Left renal pelvis (tissue), 4 donors: ENCODE data around the gene DAP3. TPM values are rescaled to one million over a fixed set of nuclear protein-coding genes. Genes with fewer than 3 reads are reported as not detected.
"Not testable (repeated sequence)": the region's sequence is repeated elsewhere in the genome, so short reads cannot be mapped to it uniquely, and the experiment has no call there.

Experiments
- DNase-seq, 4 donors: peaks; one replicate each; pipeline ENCODE4 v3.0.0-alpha.2; 2013; ENCODE audit warnings: low read depth in 4 of 4, low spot score in 3 of 4
- polyA plus RNA-seq, 4 donors: library from polyadenylated mRNA; unstranded; fragments of 120-200 nt; gene quantifications; one replicate each; pipeline ENCODE4 v1.2.1, GENCODE V29; 2013; ENCODE audit not compliant: insufficient read length in 4 of 4

The DAP3 gene
- polyA plus RNA-seq, 4 donors: 92.2 to 132 (median 123) TPM

DNA sequence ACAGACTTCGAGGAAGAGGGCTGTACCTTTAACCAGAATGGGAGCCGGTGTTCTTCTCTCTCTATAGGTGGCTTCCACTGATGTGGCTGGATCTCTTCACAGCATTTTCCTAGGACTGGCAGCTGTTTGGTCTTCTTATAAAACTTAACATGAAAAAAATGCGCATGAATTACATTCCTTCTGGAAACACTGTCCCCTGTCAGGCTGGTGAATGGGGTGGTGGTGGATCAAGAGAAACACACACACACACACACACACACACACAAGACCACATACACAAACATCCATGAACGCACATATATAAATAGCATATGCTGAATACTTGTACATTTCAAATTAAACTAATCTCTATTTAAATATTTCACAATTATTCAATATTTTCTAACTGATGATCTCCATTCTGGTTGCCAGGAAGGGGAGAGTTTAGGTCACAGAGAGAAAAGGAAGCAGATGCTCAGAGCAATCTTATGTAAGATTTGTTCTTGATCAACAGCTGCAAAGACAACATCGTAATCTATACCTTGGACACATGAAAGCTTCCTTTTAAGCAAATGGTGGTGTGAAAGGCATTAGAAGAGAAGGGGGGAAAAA lies 78.6 kb downstream of the DAP3 start:
- not testable (repeated sequence) for DNase-seq

- no peak for DNase-seq
Observed at GRCh38 chr1:155769257-155769656, 80.4 kb downstream of the DAP3 start.

GRCh38 chr1:155773221-155773620 lies 84.3 kb downstream of the DAP3 start:
- DNase-seq: no peak

DNA sequence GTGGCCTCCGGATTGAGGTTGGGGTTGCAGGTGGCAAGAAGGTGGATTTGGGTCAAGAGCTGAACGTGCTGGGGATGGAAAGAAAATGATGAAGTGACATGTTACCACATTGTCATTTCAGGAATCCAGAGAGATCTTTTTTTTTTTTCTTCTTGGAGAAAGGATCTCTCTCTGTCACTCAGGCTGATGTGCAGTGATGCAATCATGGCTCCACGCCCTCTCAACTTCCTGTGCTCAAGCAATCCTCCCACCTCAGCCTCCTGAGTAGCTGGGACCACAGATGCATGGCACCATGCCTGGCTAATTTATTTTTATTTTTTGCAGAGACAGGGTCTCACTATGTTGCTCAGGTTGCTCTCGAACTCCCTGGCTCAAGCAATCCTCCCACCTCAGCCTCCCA lies 87.5 kb downstream of the DAP3 start:
- DNase-seq: no peak

- no peak for DNase-seq
Observed at GRCh38 chr1:155777582-155777981, 88.7 kb downstream of the DAP3 start.

Other genes with a start within 250 kb of the DAP3 start
- 10 to 100 TPM; 38.3 to 45.5 (median 42.3) TPM for gene ASH1L, start 126.3 kb upstream of the DAP3 start, polyA plus RNA-seq
- gene MSTO1, start 78.9 kb upstream of the DAP3 start, polyA plus RNA-seq: 10 to 100 TPM; 54.3 to 71.9 (median 58.4) TPM
- gene YY1AP1, start 317 bp upstream of the DAP3 start, polyA plus RNA-seq: 10 to 100 TPM; 72.6 to 79.6 (median 76.8) TPM
- 10 to 100 TPM; 42.3 to 58.1 (median 47.3) TPM for gene GON4L, start 168.1 kb downstream of the DAP3 start, polyA plus RNA-seq
- 10 to 100 TPM; 14.3 to 24.3 (median 19.0) TPM for gene SYT11, start 170.5 kb downstream of the DAP3 start, polyA plus RNA-seq
- 10 to 100 TPM; 28.8 to 52.5 (median 47.8) TPM for gene RIT1, start 222.3 kb downstream of the DAP3 start, polyA plus RNA-seq
- gene KHDC4, start 245.3 kb downstream of the DAP3 start, polyA plus RNA-seq: 10 to 100 TPM; 36.0 to 80.9 (median 53.2) TPM